ENCODE measurements around the gene SLC22A23. TPM values are rescaled to one million over a fixed set of nuclear protein-coding genes. Genes with fewer than 3 reads are reported as not detected.

The SLC22A23 gene
- total and polyA plus RNA-seq, 8 donors = 5.9 to 241 (median 18.9) TPM

- 91 to 96% (median 95%) methylated on average over 9 of the region's 9 CpGs for WGBS, 5 donors
These were observed 32.5 kb downstream of the SLC22A23 start for GRCh38 chr6:3424185-3424927.

GRCh38 chr6:3423439-3424184, 33.2 kb downstream of the SLC22A23 start:
- H3K36me3 ChIP-seq = no peaks in the 10 kb centered on the region
- DNase-seq = no peak
- intact Hi-C loops (cut with DNase I; ENCODE audit: low total_unique reads) = no loop called here
- H3K9me3 ChIP-seq = no peaks in the 10 kb centered on the region
- H3K27ac ChIP-seq = no peak overlapping the region
- TF ChIP-seq POLR2A (IDR thresholded peaks at IDR 0.05) (no peak), CTCF (IDR thresholded peaks at IDR 0.05) (no peak), EP300 (IDR thresholded peaks at IDR 0.05) (no peak), POLR2AphosphoS5 (IDR thresholded peaks at IDR 0.05) (no peak)
- peaks cover 9 to 34% (median 18%) of the 10 kb centered on the region in 4 donors for H3K4me1 ChIP-seq
- 71 to 86% (median 78%) methylated on average over 6 of the region's 6 CpGs for WGBS, 5 donors
- H3K27me3 ChIP-seq = no peaks in the 10 kb centered on the region
- H3K4me3 ChIP-seq = no peak overlapping the region

More at GRCh38 chr6:3424185-3424927, 32.5 kb downstream of the SLC22A23 start:
- Histone ChIP-seq H3K27me3 (no peaks in the 10 kb centered on the region), H3K27ac (no peak overlapping the region), H3K4me3 (no peak overlapping the region), H3K4me1 (peaks cover 9 to 31% (median 15%) of the 10 kb centered on the region in 4 donors), H3K36me3 (no peaks in the 10 kb centered on the region), H3K9me3 (no peaks in the 10 kb centered on the region)
- TF ChIP-seq CTCF (IDR thresholded peaks at IDR 0.05) = no peak
- DNase-seq = no peak
- intact Hi-C loops (cut with DNase I; ENCODE audit: low total_unique reads) = no loop called here

GRCh38 chr6:3422435-3423070, 34.3 kb downstream of the SLC22A23 start:
- Histone ChIP-seq H3K4me1 (peaks cover 11 to 35% (median 20%) of the 10 kb centered on the region in 4 donors), H3K36me3 (no peaks in the 10 kb centered on the region), H3K27me3 (no peaks in the 10 kb centered on the region), H3K27ac (no peak overlapping the region), H3K9me3 (no peaks in the 10 kb centered on the region), H3K4me3 (no peak overlapping the region)
- intact Hi-C loops (cut with DNase I; ENCODE audit: low total_unique reads) = no loop called here
- no peak for DNase-seq
- TF ChIP-seq POLR2AphosphoS5 (IDR thresholded peaks at IDR 0.05) (no peak), POLR2A (IDR thresholded peaks at IDR 0.05) (no peak), EP300 (IDR thresholded peaks at IDR 0.05) (no peak), CTCF (IDR thresholded peaks at IDR 0.05) (no peak)
- WGBS, 5 donors = 89 to 93% (median 92%) methylated on average over 6 of the region's 6 CpGs

GRCh38 chr6:3421791-3422434, 34.9 kb downstream of the SLC22A23 start:
- Histone ChIP-seq H3K4me1 (peaks cover 8 to 33% (median 18%) of the 10 kb centered on the region in 4 donors), H3K9me3 (no peaks in the 10 kb centered on the region), H3K27ac (no peak overlapping the region), H3K36me3 (no peaks in the 10 kb centered on the region), H3K27me3 (no peaks in the 10 kb centered on the region), H3K4me3 (no peak overlapping the region)
- intact Hi-C loops (cut with DNase I; ENCODE audit: low total_unique reads) = no loop called here
- TF ChIP-seq CTCF (IDR thresholded peaks at IDR 0.05) = no peak
- no peak for TF ChIP-seq POLR2AphosphoS5 (IDR thresholded peaks at IDR 0.05)
- no peak for TF ChIP-seq POLR2A (IDR thresholded peaks at IDR 0.05)
- 65 to 74% (median 68%) methylated on average over 13 of the region's 13 CpGs for WGBS, 5 donors
- DNase-seq = peak in 1 of 2 donors; percentile 33

All from stomach (tissue), 9 donors.